HUDEP-2 (cell line): ENCODE data around the gene ITPKB.

Experiments
- DNase-seq, 76 experiments: peaks; one replicate each; lab custom pipeline; 2025; ENCODE audit not compliant: unreplicated experiment in 76 of 76; lab: John Stamatoyannopoulos, UW

Gene ITPKB

DNA sequence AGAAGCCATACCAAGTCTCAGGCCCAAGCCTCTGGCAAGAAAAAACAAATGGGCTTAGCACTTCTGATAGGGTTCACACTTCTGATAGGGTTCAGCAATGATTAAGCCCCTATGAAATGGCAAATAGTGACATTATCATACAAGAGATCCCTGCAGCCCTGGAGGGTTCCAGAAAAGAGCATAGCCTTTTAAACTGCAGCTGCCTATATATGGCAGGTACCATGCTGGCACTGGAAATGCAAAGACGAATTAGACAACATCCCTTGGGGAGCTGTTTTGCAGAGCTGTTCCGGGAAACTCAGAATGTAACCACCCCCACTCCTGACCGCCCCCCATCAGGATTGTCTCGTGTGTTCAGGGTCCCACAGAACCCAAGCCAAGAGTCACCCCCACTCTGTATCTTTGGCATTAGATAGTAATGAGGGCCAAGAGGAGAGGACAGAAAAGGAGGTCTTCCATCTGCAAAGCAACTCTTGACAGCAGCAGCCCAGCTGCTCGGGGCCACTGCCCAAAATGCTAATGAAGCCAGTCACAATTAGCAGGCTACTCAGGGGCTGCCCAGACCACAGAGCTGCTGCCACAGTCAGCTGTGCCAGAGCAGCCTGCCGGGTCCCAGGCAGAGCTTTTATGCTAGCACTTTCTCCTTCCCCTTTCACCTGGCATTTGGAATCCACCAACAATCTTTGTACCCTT lies 50.9 kb downstream of the ITPKB start:
- no peak for DNase-seq

DNA sequence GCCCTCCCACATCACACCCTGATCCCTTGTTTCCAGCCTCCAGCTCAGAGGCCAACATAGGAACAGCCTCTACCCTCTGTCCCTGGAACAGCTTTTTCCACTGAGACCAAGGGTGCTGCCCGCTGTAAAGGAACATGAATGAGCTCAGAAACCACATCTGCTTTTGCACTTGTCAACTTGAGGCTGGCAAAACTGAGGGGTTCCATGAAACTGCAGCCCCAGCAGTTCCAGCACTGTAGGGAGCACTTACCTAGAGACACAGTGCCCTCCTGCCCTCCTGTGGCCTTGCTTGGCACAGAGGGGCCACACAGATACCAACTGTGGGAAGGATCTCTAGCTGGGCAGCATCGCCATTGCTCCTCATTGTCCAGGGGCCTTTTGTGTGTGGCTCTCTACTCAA lies 51.7 kb downstream of the ITPKB start:
- peak in 1 of 76 experiments; percentile 6 for DNase-seq

DNA sequence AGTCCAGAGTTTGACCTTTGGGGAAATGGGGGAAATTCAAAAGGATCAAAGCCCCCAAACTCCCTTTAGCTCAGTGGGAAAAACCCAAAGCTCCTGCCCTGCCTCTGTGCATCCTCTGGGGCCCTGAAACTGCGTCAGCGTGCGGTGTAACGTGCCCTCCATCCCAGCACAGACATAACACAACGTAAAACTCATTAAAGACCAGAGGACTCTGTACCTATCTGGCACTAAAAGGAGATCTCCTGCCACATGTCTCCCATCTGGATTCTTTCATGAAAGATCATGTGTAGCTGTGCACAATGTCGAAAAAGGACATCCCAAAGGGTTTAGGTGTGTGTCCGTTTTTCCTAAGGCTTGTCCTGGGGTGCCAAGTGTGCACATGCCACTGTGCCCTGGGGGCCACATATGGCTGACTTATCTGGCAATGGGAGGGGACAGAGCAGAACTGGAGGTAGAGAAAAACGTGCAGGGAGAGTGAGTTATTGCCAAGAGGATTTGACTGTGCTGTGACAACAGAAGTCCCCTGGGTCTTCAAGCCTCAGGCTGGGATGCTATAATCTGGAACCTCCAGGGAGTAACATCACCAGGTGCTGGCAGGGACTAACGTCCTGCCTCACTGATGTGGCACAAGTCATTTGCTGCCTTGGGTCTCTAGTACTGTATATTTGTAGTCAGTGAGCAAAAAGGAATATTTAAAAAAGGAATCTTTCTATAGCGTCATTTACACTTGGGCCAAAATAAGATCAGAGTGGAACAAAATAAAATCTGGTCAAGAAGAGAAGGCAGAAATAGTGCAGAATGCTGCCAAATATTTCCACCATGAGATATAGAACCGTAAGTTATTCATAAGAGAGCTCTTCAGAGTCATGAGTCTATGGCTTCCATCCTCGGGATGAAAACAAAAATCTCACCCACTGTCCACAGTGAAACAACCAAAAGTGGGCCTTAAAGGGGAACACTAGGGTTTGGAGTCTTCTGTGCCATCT lies 52.3 kb downstream of the ITPKB start:
- DNase-seq: no peak

DNA sequence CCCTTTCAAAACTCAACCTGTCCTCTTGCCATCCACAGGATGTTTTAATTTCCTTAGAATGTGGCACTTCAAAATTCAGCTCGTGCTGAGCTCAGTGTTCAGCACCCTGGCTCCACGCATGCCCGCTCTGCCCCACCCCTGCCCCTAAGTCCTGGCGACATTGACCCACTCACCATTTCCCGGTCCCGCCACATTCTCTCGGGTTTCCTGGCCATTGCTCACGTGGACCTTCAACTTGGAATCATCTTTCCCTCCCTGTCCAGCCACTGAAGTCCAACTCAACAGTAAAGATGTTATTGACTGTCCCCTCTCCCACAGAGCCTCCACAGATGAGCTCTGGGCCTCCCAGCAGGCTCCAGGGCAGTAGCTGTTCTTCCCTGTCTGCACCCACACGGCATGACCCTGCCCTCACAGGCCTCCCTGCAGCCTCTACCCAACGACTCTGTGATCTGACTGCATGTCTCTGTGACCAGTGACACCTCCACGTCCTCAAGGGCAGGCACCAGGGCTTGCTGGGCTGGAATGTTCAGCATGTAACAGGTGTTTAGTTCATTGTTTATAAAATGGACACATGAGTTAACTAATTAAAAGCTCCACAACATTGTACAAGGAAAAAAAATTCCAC lies 53.8 kb downstream of the ITPKB start:
- DNase-seq: no peak

DNA sequence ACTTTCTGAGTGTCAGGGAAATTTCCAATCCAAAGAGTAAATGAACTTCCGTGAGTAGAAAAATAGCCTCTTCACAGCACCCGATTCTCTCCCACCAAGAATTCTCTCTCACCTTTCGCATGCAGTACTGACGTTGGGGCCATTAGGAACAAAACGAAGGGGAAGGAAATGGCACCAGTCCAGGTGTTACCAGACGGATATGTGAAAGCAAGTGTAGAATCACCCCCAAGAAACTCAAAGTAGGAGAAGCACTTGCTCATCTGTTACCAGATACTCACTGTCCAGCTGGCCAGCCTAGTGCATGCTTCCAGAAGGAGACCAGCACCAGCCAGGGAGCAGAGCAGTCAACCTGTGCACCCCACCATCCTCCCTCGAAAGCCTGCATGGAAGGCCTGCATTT lies 55.1 kb downstream of the ITPKB start:
- DNase-seq: no peak

DNA sequence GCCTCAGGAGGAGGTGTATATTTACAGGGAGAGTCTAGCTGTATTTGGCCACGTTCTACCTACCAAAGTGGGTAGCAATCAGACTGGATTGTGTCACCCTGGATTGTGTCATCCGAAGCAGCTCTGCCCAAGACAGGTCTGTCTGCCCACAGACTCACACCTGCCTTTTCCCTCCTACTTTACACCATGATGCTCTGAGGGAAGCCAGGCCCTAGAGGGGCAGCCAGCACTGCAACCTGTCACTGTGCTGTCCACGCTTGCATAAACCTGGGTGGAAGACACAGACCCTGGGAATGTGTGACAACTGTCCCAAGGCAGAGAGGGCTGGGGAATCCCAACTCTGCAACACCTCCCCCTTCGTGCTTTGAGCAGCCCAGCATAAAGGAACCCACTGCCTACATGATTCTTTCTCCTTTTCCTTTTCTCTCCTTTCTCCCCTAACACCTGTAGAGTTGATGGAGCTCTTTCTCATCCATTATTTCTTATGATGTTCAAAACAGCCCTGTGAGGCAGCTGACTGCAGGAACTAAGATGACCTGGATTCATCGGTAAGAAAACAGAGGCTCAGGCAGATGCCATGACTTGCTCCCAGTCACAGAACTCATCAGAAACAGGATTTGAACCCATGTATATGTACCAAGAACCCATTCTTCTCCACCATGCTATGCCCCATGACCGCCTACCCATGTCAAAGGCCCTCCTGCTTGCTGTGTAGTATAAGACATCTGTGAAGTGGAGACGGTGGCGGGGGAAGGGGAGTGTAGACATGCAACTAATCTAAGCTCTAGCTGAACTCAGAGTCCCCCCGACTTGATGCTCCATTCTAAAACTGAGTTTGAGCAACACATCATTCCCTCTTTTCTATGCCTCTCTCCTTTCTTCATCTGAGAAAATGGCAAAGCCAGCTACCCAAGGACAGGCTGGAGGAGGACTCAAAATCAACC lies 55.9 kb downstream of the ITPKB start:
- DNase-seq: no peak

DNA sequence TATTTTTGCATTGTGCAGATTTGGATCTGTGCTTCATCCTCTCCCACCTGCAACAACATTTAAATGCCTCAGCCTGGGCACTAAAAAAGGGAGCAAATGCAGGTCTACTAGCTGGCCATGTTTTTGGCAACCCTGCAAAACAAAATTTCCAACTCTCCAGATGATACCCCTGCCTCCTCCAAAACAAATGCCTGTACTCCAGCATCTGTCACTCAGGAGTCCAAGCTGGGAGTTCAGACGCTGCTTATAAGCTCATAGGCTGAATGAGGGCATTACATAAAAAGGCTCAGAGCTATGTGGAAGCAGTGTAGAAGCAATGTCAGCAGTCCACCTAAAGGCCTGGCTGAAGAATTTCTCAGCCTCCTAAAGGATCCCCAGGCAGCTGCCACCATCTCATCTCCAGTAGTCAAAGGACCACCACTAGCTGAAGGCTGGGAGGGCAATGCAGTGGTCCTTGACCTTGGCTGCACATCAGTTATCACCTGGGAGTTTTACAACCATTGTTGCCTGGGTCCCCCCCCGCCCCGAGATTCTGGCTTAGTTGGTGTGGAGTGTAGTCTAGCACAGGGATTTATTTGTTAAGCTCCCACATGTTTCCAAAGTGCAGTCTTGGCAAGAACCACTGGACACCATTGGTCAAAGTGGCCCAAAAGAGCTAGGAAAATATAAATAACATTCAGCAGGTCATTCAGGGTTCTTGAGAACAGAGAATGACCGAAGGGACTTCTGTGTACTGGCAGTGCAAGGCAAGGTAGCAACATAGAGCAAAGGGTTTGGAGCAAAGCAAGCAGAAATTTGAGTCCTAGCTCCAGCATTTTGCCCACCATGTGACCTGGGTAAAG lies 57.2 kb downstream of the ITPKB start:
- no peak for DNase-seq

DNA sequence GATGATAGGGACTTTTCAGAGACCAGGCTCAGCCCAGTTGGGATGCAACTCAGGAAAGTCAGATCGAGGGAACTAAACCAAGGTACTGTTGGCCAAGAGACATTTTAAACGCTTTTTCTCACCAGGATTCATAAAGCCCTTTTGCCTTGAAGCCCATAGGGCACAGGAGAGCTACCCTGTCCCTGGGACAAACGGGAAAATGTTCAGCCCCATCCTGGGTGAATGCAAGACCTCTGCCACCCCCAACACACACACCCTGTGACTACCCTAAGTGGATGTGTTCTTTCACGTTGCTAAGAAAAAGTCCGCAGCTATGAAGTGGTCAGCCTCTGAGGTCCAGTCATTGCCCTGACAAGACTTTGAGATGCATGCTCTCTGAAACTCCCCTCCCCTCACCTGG lies 58.4 kb downstream of the ITPKB start:
- no peak for DNase-seq

DNA sequence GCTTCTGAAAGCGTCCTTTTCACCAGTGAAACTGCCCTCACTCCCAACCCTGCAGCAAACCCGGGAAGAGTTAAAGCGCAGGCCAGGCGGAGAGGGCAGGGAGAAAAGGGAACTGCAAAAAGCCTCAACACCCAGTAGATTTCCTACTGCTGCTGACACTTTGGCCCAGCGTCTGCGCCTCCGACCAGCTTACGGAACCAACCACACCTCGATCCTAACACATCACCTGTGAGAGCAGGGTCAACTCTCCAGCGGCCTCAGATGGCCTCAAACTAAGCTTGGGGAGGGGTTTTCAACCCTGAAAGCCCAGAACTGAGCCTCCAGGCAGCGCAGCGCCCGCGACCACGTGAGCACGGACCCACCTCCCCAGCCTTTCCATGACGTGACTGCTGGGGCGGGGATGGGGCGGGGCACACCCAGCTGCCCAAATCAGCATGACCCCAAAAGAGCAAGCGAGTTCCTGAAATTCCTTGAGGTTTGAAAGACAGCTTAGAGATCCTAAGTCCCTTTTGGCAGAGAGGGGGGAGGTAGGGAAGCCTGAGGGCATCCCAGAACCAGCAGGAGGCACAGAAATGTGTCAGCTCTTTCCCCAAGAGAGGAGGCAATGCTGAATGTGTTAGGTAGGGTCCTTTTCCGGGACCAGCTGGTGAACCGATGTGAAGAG lies 59.1 kb downstream of the ITPKB start:
- DNase-seq: peak in 34 of 76 experiments; percentile 2 to 65 (median 35)

DNA sequence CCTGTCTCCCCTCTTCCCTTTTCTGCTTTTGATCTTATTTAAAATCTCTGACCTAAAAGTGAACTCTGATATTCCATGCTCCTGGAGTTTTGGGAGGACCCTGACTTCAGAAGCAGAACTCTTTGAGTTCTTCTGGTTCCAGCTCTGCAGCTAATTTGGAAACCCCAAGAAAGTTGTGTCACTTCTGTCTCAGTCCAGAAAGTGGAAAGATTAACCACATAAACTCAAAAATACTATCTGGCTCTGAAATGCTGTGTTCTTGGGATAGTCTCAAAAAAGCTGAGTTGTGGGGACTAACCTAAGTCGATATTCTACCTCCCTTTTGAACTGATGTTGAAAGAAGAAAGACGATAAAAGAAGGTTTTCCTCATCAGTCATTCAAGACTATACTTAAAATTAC lies 59.8 kb downstream of the ITPKB start:
- no peak for DNase-seq

DNA sequence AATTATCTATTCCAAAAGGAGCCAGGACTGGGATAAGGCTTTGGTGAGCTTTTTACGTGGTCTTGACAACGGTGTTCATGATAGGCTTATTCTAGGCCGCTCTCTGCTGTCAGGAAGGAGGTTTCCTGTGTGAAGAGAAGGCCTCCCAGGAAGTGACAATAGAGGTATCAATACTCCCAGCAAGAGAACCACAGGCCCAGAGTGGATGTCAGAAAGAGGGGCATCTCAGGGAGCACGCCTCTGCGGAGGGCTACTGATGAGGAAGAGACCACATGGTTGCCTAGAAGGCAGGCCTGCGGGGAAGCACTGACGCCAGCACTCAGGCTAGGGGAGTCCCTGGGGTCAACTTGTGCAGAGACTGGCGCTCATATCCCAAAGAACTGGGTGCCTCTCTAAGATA lies 60.4 kb downstream of the ITPKB start:
- DNase-seq: no peak

DNA sequence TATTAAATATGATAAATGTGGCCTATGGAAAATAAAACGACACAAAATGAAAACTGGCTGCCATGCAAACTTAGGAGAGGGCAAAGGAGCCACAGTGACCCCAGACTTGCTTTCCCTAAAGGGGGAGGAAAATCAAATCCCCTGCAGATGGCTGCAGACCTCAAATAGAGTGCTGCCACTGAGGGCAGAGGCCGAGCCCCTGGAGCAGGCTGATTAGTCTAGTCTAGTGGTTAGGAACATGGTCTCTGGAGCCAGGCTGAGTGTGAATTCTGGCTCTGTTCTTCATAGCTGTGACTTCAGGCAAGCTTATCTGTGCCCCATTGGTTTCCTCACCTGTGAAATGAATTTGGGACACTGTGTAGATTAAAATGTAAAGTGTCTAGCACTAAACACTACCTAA lies 60.8 kb downstream of the ITPKB start:
- DNase-seq: no peak

DNA sequence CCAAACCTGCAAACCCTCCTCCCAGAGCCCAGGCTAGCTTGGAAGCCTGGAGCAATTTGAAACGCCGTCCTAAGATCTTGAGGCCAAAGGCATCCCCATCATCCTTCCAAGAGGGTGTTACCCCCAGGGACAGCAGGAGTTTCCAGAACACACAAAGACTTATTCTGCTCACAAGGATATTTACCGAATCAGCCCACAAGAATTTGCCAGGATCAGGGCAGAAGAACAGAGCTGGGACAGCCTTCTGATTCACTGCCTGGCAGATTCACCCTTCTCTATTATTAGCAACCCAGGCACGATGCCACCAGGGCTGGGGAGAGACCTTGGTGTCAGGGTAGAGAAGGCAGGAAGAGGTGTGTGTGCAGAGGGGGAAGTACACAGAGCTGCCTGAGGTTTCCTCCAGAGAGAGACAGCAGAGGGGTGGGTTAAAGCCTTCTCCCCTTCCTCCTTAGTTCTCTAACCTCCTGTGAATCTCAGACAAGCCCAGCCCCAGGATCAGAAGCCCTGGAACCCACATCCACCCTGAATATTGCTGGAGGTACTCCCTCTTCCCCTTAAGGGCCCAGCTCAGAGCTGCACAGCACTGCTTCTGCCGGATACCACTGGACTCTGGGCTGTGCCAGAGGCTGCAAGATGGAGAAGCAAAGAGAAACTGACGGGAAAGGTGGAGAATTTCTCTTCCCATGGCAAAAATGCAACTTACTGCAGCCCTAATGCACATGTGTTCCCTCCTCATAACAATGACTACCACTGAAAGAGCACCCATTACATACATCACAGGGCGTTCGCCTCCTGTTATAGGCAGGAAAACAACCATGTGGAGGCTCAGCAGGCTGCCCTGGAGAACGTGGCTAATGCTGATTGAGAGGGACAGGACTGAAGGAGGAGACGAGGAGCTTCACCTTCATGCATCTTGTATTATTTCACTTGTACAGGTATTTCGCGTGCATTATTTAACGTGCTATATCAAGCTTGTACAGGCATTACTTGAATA lies 61.8 kb downstream of the ITPKB start:
- no peak for DNase-seq

DNA sequence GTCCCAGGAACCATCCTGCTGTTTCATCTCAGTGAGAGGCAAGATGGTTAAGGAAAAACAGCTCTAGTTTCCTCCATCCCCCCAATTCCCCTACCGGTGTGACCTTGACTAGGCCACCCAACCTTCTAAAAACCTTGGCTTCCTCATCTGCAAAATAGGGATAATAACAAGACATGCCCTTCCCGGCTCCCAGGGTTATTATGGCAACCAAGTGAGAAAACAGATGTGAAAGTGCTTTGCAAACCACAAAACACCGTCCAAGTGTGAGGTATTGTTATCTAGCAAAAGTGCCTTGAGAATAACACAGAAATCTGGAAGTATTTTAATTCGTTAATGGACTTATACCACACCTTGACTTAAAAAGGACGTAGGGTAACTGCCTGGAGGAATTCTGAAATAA lies 62.7 kb downstream of the ITPKB start:
- DNase-seq: no peak

DNA sequence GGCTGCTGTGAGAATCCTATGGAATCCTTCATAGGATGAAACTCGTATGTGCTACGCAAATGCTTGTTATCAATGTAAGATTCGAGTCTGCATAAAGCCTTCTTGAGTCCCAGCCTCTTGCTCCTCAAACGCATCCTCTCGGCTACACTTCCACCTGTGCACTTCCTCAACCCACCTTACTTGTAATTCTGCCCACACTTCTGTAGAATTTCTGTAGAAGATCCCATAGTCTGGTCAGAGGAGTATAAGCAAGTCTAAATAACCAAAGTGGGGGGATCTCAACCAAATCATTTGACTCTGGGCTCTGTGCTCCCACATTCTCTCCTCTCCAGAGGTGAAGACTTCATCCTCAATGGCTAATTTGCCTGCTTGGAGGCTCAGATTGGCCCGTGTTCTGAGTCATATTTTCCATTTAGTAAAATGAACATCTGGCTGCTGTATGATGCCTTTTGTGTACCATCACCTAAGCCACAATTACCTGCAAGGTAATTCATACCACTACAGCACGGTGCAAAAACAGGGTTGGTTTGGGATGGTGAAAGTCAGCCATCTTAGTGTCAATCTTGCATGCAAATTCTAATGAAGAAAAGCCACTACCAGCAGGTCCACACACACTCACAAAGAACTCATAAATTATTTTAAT lies 63.2 kb downstream of the ITPKB start:
- DNase-seq: no peak

DNA sequence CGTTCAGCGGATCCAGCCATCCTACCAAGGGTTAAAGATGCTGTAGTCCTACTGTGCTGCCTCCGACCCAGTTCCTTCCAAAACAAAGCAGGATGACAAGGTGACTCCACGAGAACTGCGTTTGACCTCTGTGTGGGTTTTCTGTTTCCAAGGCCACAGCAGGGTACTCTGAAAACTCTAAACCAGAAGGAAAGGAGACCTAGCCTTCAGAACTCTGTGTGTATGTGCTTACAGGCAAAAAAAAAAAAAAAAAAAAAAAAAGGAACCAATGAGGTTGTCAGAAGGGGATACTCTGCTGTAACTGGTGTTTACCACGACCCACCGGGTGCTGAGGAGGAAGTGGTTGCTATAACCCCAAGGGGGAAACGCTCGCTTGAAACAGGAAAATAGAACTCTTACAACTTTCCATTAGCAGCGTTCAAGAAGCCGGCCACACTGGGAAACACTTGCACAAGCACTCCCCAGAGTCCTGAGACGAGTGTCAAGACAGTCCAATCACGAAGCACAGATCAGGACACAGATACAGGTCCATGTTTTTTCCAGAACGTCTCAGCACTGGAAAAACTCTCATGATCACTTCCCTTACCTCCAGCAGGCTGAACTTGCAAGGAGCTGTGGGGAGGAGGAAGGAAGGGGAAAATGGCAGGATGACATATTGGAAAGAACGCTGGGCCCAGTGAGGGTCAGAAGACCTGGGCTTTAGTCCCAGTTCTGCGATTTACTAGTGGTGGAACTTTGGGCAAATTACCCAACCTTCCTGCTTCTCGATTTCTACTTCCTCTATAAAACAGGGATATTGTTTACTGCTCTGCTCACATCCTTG lies 64.0 kb downstream of the ITPKB start:
- no peak for DNase-seq
